ENCODE measurements around the gene IQGAP2.

IQGAP2 gene

GRCh38 chr5:76457674-76458485 lies 54.8 kb downstream of the IQGAP2 start:
- no peak for DNase-seq

- DNase-seq = no peak
Measured at GRCh38 chr5:76458486-76458830, 55.4 kb downstream of the IQGAP2 start.

GRCh38 chr5:76460104-76460503 lies 57.0 kb downstream of the IQGAP2 start:
- no peak for DNase-seq

- no peak for DNase-seq
Measured at GRCh38 chr5:76462097-76462667, 59.1 kb downstream of the IQGAP2 start.

GRCh38 chr5:76467216-76467615 lies 64.1 kb downstream of the IQGAP2 start:
- DNase-seq = peak; percentile 26

- no peak for DNase-seq
Measured at GRCh38 chr5:76468635-76469425, 65.7 kb downstream of the IQGAP2 start.

- peak; percentile 19 for DNase-seq
Measured at GRCh38 chr5:76469656-76470290, 66.7 kb downstream of the IQGAP2 start.

GRCh38 chr5:76470976-76471375 lies 67.9 kb downstream of the IQGAP2 start:
- no peak for DNase-seq

GRCh38 chr5:76471406-76471805 lies 68.3 kb downstream of the IQGAP2 start:
- no peak for DNase-seq

GRCh38 chr5:76471987-76472334 lies 68.9 kb downstream of the IQGAP2 start:
- DNase-seq = no peak

- peak; percentile 23 for DNase-seq
Measured at GRCh38 chr5:76472335-76473008, 69.4 kb downstream of the IQGAP2 start.

- DNase-seq = no peak
Measured at GRCh38 chr5:76473009-76473336, 69.9 kb downstream of the IQGAP2 start.

GRCh38 chr5:76473661-76474060 lies 70.6 kb downstream of the IQGAP2 start:
- peak; percentile 83 for DNase-seq

GRCh38 chr5:76474377-76474776 lies 71.3 kb downstream of the IQGAP2 start:
- no peak for DNase-seq

- no peak for DNase-seq
Measured at GRCh38 chr5:76475385-76475784, 72.3 kb downstream of the IQGAP2 start.

- DNase-seq = no peak
Measured at GRCh38 chr5:76475936-76476335, 72.9 kb downstream of the IQGAP2 start.

GRCh38 chr5:76476474-76477038 lies 73.5 kb downstream of the IQGAP2 start:
- DNase-seq = no peak

- DNase-seq = no peak
Measured at GRCh38 chr5:76477061-76477460, 74.0 kb downstream of the IQGAP2 start.

GRCh38 chr5:76477571-76477970 lies 74.5 kb downstream of the IQGAP2 start:
- DNase-seq = no peak

- DNase-seq = no peak
Measured at GRCh38 chr5:76479281-76479680, 76.2 kb downstream of the IQGAP2 start.

- no peak for DNase-seq
Measured at GRCh38 chr5:76479973-76480667, 77.0 kb downstream of the IQGAP2 start.

GRCh38 chr5:76482984-76483383 lies 79.9 kb downstream of the IQGAP2 start:
- no peak for DNase-seq

All from activated CD4-positive, alpha-beta T cell treated with anti-CD3 and anti-CD28 coated beads, Interleukin-10, Interleukin-2, amounts not matched to agents 100 ng/mL and 50 ng/mL, durations not matched to agents 16 hours and 8 hours (primary cell).